HCT116 (cell line): Measurements from ENCODE around the gene NACC1. TPM values are rescaled to one million over a fixed set of nuclear protein-coding genes. Genes with fewer than 3 reads are reported as not detected.

ENCODE experiments used
- ATAC-seq: fragments of 200-7000 bp; cut with Tn5 transposase; 2 replicates; pipeline ENCODE4 v1.9.1; 2020; ENCODE audit warnings: mild to moderate bottlenecking, moderate library complexity
- BruUV-seq: library from RNA; stranded (reverse); fragments of 400-500 nt; replicated peaks from 2 replicates; lab custom pipeline; 2021; lab: Mats Ljungman, UMichigan
- CTCF ChIA-PET: fragments of 300-600 bp; sonication (Branson Sonifier 250); formaldehyde crosslinking; loops from one replicate; lab custom pipeline; 2021; ENCODE audit warnings: antibody characterized with exemption; lab: Charles Lee
- POLR2A ChIA-PET: fragments of 300-600, 350-600 bp; sonication (Branson Sonifier 250); formaldehyde crosslinking; loops from one replicate; lab custom pipeline; 2021; ENCODE audit warnings: antibody characterized with exemption; lab: Charles Lee
- RAD21 ChIA-PET, 2 experiments: fragments of 300-600 bp; sonication (Branson Sonifier 250); formaldehyde crosslinking; loops; one replicate each; lab custom pipeline; 2023; ENCODE audit warnings: low total read pairs in 2 of 2; ENCODE audit not compliant: uncharacterized antibody in 2 of 2, unreplicated experiment in 2 of 2, low non-redundant PET in 1 of 2; lab: Charles Lee
- DNase-seq: peaks from one replicate; pipeline ENCODE4 v3.0.0-alpha.2; 2010; ENCODE audit warnings: low read depth, low spot score
- H2AFZ ChIP-seq: fragments of 200-600 bp; shearing (Covaris generic), sonication (generic); 2 replicates; pipeline ENCODE4 v1.6.1; 2017; ENCODE audit warnings: low read depth, mixed run types, mixed read lengths, antibody characterized with exemption, low read length; ENCODE audit not compliant: poor library complexity, severe bottlenecking
- H3K27ac ChIP-seq: 2 replicates; pipeline ENCODE4 v1.5.1; 2012; ENCODE audit warnings: low read depth, low read length
- H3K27me3 ChIP-seq: fragments of 200-600 bp; sonication (generic); 2 replicates; pipeline ENCODE4 v1.6.1; 2016; ENCODE audit warnings: mixed run types, low read length, mixed read lengths; ENCODE audit not compliant: insufficient read depth
- H3K36me3 ChIP-seq, 2 experiments: fragments of 200-500 bp in 1 of 2; fragments of 200-600 bp in 1 of 2; sonication (Bioruptor generic) in 1 of 2; sonication (generic) in 1 of 2; 2 replicates each; pipeline versions ENCODE4 v1.5.1 to v1.6.1; 2014 to 2016; ENCODE audit warnings: low read length in 2 of 2, inconsistent platforms in 1 of 2, mixed read lengths in 1 of 2, mixed run types in 1 of 2; ENCODE audit not compliant: insufficient read depth in 2 of 2, control insufficient read depth in 1 of 2
- H3K4me1 ChIP-seq, 2 experiments: fragments of 200-600 bp in 1 of 2; sonication (generic) in 1 of 2; 2 replicates each; pipeline versions ENCODE4 v1.5.1 to v1.6.1; 2012 to 2017; ENCODE audit warnings: low read length in 2 of 2, inconsistent platforms in 1 of 2, mild to moderate bottlenecking in 1 of 2, mixed read lengths in 1 of 2, mixed run types in 1 of 2, moderate library complexity in 1 of 2; ENCODE audit not compliant: insufficient read depth in 2 of 2, control insufficient read depth in 1 of 2
- H3K4me2 ChIP-seq: fragments of 200-600 bp; sonication (generic); 2 replicates; pipeline ENCODE4 v1.6.1; 2017; ENCODE audit warnings: mixed run types, low read length, mixed read lengths
- H3K4me3 ChIP-seq, 2 experiments: fragments of 200-600 bp in 1 of 2; sonication (generic) in 1 of 2; replicated peaks in 1 of 2; 2 replicates each; pipeline ENCODE4 v1.5.1; 2011 to 2016; ENCODE audit warnings: low read length in 2 of 2, control low read depth in 1 of 2, low read depth in 1 of 2, mild to moderate bottlenecking in 1 of 2, mixed read lengths in 1 of 2, mixed run types in 1 of 2
- H3K79me2 ChIP-seq: fragments of 200-600 bp; sonication (generic); 2 replicates; pipeline ENCODE4 v1.6.1; 2017; ENCODE audit warnings: mild to moderate bottlenecking, mixed run types, low read length, moderate library complexity, mixed read lengths; ENCODE audit not compliant: insufficient read depth
- H3K9ac ChIP-seq: fragments of 200-600 bp; sonication (generic); 2 replicates; pipeline ENCODE4 v1.6.1; 2016; ENCODE audit warnings: low read length, mixed read lengths
- H3K9me2 ChIP-seq: fragments of 200-600 bp; sonication (generic), shearing (Covaris generic); 2 replicates; pipeline ENCODE4 v1.6.1; 2017; ENCODE audit warnings: mixed run types, mild to moderate bottlenecking, moderate library complexity; ENCODE audit not compliant: insufficient read depth
- H3K9me3 ChIP-seq, 2 experiments: fragments of 200-500 bp in 1 of 2; fragments of 200-600 bp in 1 of 2; sonication (Bioruptor generic) in 1 of 2; sonication (generic) in 1 of 2; 2 replicates each; pipeline ENCODE4 v1.6.1; 2014 to 2017; ENCODE audit warnings: low read length in 2 of 2, mixed read lengths in 2 of 2, inconsistent platforms in 1 of 2, low read depth in 1 of 2, mild to moderate bottlenecking in 1 of 2, mixed run types in 1 of 2, moderate library complexity in 1 of 2; ENCODE audit not compliant: control insufficient read depth in 1 of 2, insufficient read depth in 1 of 2
- H4K20me1 ChIP-seq: fragments of 200-600 bp; sonication (generic), shearing (Covaris generic); 2 replicates; pipeline ENCODE4 v1.6.1; 2017; ENCODE audit warnings: mixed run types, mild to moderate bottlenecking, moderate library complexity; ENCODE audit not compliant: insufficient read depth
- ATF3 ChIP-seq: IDR thresholded peaks from 2 replicates; pipeline ENCODE4 v1.6.1; 2012
- CBX3 ChIP-seq: IDR thresholded peaks from 2 replicates; pipeline ENCODE4 v1.6.1; 2012; ENCODE audit warnings: low read depth
- CEBPB ChIP-seq: IDR thresholded peaks from 2 replicates; pipeline ENCODE4 v1.6.1; 2012; ENCODE audit warnings: low read depth
- CTCF ChIP-seq, 3 experiments: fragments of 200-600 bp in 1 of 3; sonication (generic) in 1 of 3; IDR thresholded peaks in 2 of 3; conservative IDR thresholded peaks in 1 of 3; 2 replicates each; pipeline ENCODE4 v1.5.1; 2012 to 2017; ENCODE audit warnings: low read depth in 2 of 3, low read length in 2 of 3, antibody characterized with exemption in 1 of 3, borderline replicate concordance in 1 of 3, control low read depth in 1 of 3, mild to moderate bottlenecking in 1 of 3, mixed read lengths in 1 of 3, mixed run types in 1 of 3, moderate library complexity in 1 of 3; ENCODE audit not compliant: insufficient read depth in 1 of 3
- ELF1 ChIP-seq: IDR thresholded peaks from 2 replicates; pipeline ENCODE4 v1.6.1; 2012; ENCODE audit warnings: low read depth, borderline replicate concordance
- POLR2A ChIP-seq: IDR thresholded peaks from 2 replicates; pipeline ENCODE4 v1.7.0; 2011; ENCODE audit warnings: borderline replicate concordance; ENCODE audit not compliant: insufficient read depth, insufficient read length; ENCODE audit errors: extremely low read depth
- POLR2AphosphoS5 ChIP-seq: IDR thresholded peaks from 2 replicates; pipeline ENCODE4 v1.6.1; 2011; ENCODE audit warnings: mild to moderate bottlenecking, low read depth, low read length, moderate library complexity
- SP1 ChIP-seq: IDR thresholded peaks from 2 replicates; pipeline ENCODE4 v1.6.1; 2012; ENCODE audit warnings: low read depth
- YY1 ChIP-seq: IDR thresholded peaks from 2 replicates; pipeline ENCODE4 v1.6.1; 2011; ENCODE audit warnings: low read length, low read depth, moderate library complexity, mild to moderate bottlenecking; ENCODE audit not compliant: insufficient replicate concordance; ENCODE audit errors: extremely low read depth
- ZBTB33 ChIP-seq: IDR thresholded peaks from 2 replicates; pipeline ENCODE4 v1.6.1; 2011; ENCODE audit warnings: mild to moderate bottlenecking, low read length, moderate library complexity; ENCODE audit not compliant: insufficient replicate concordance; ENCODE audit errors: extremely low read depth
- ZFX ChIP-seq: fragments of 450-650 bp; IDR thresholded peaks from 2 replicates; pipeline ENCODE4 v1.6.1; 2017
- intact Hi-C: fragments of 100-400 bp; cut with micrococcal nuclease; formaldehyde crosslinking; loops from 2 replicates; pipeline ENCODE4 v1.10.0; 2022
- total RNA-seq: library from RNA; stranded (reverse); gene quantifications from one replicate; pipeline ENCODE4 v1.2.1, GENCODE V29; 2021; ENCODE audit not compliant: unreplicated experiment

Gene NACC1
- total RNA-seq, 1 experiment from 2014 or later: 181 TPM

GRCh38 chr19:13149628-13150186 is 31.6 kb downstream of the NACC1 start:
- ATAC-seq (peak; percentile 2), DNase-seq (no peak)
- peaks cover 34 to 66% of the 10 kb centered on the region in 2 experiments for H3K4me1 ChIP-seq
- H3K4me2 ChIP-seq: peak overlapping the region; percentile 99
- peak overlapping the region; percentile 100 for H3K9ac ChIP-seq
- H3K9me2 ChIP-seq: no peaks in the 10 kb centered on the region
- H3K27ac ChIP-seq: peak overlapping the region; percentile 94
- ChIA-PET CTCF (interaction anchor here (0.9 to 1.1 kb wide), 3 partner anchors 55 to 172 kb away, joined by 3 to 4 read pairs (median 4); no protein-coding TSS in a partner anchor), RAD21 (interaction anchor here in 1 of 2 experiments (0.6 to 1.1 kb wide), 3 partner anchors 49 to 193 kb away, joined by 3 to 6 read pairs (median 4); no protein-coding TSS in a partner anchor), POLR2A (interaction anchor here (0.6 to 2.5 kb wide), 7 partner anchors 12 to 93 kb away, joined by 3 to 11 read pairs (median 4); no protein-coding TSS in a partner anchor)
- H3K27me3 ChIP-seq: no peaks in the 10 kb centered on the region
- TF ChIP-seq CEBPB (no peak), POLR2A (peak; percentile 15)
- peak overlapping the region; percentile 84 to 98 for H3K4me3 ChIP-seq
- BruUV-seq: no TSS peak
- intact Hi-C loops: loop anchor here (2.0 to 5.0 kb wide), 3 partner anchors 33 to 698 kb away; partner anchors contain the start of gene TRMT1
- H3K36me3 ChIP-seq: peaks cover 0 to 15% of the 10 kb centered on the region in 2 experiments; a peak in 2 of 4 replicates
- no peak overlapping the region for H2AFZ ChIP-seq
- H3K79me2 ChIP-seq: peaks cover 61% of the 10 kb centered on the region
- H4K20me1 ChIP-seq: peaks cover 12% of the 10 kb centered on the region; the same call in 1 of the 2 replicates
- H3K9me3 ChIP-seq: no peaks in the 10 kb centered on the region

GRCh38 chr19:13150187-13150930 is 32.3 kb downstream of the NACC1 start, which contains the start of the genes IER2 and STX10:
Gene IER2, plus strand, starts transcription at chr19:13150411. Its CDS starts 2,776 bp downstream, at chr19:13153187.
Gene STX10, minus strand, starts transcription at chr19:13150375. Its CDS starts 202 bp downstream, at chr19:13150173.
- H3K9ac ChIP-seq: peak within 1 kb of the TSS; percentile 100
- H3K4me3 ChIP-seq: peak within 1 kb of the TSS; percentile 84 to 98
- peaks cover 33 to 66% of the 10 kb centered on the region in 2 experiments for H3K4me1 ChIP-seq
- no peaks in the 10 kb centered on the region for H3K9me2 ChIP-seq
- H4K20me1 ChIP-seq: peaks cover 12% of the 10 kb centered on the region; the same call in 1 of the 2 replicates
- H3K36me3 ChIP-seq: peaks cover 0 to 12% of the 10 kb centered on the region in 2 experiments; a peak in 2 of 4 replicates
- CTCF ChIA-PET: interaction anchor here (0.9 to 1.1 kb wide), 3 partner anchors 56 to 173 kb away, joined by 3 to 4 read pairs (median 4); no protein-coding TSS in a partner anchor
- DNase-seq: no peak
- no TSS peak for BruUV-seq
- no peak within 1 kb of the TSS for H2AFZ ChIP-seq
- peak; percentile 41 for ATAC-seq
- RAD21 ChIA-PET: interaction anchor here in 1 of 2 experiments (0.6 to 1.1 kb wide), 3 partner anchors 49 to 194 kb away, joined by 3 to 6 read pairs (median 4); no protein-coding TSS in a partner anchor
- H3K79me2 ChIP-seq: peaks cover 62% of the 10 kb centered on the region
- H3K27me3 ChIP-seq: no peaks in the 10 kb centered on the region
- peak within 1 kb of the TSS; percentile 99 for H3K4me2 ChIP-seq
- peak within 1 kb of the TSS; percentile 94 for H3K27ac ChIP-seq
- TF ChIP-seq YY1: peak; percentile 99
- TF ChIP-seq ZFX: peak; percentile 75
- no peak for TF ChIP-seq ELF1
- TF ChIP-seq CBX3: no peak
- no peak for TF ChIP-seq SP1
- TF ChIP-seq ATF3: no peak
- no peak for TF ChIP-seq ZBTB33
- TF ChIP-seq POLR2A: peak; percentile 23
- peak; percentile 73 for TF ChIP-seq POLR2AphosphoS5
- peak in 2 of 3 experiments; percentile 46 to 58; a peak in 4 of 6 replicates for TF ChIP-seq CTCF (IDR thresholded peaks at IDR 0.05 in 2 of 3, conservative IDR thresholded peaks at IDR 0.05 in 1 of 3; ENCODE audit: borderline replicate concordance in 1 of 3, insufficient read depth in 1 of 3, low read depth in 2 of 3, low read length in 2 of 3)
- H3K9me3 ChIP-seq: no peaks in the 10 kb centered on the region
- POLR2A ChIA-PET: interaction anchor here (0.6 to 2.5 kb wide), 7 partner anchors 12 to 92 kb away, joined by 3 to 11 read pairs (median 4); no protein-coding TSS in a partner anchor
- intact Hi-C loops: loop anchor here (2.0 to 5.0 kb wide), 3 partner anchors 34 to 697 kb away; partner anchors contain the start of gene TRMT1
